Subcutaneous abdominal adipose tissue (tissue), 5 donors: Measurements from ENCODE around the gene DYNC2H1.

Experiments
- H3K27ac ChIP-seq: one replicate; pipeline ENCODE4 v1.7.0; 2013; ENCODE audit warnings: low read depth, mild to moderate bottlenecking, inconsistent platforms, low read length, moderate library complexity
- H3K27me3 ChIP-seq, 5 donors: one replicate each; pipeline ENCODE4 v1.7.0; 2013; ENCODE audit warnings: low read length in 5 of 5, inconsistent platforms in 1 of 5; ENCODE audit not compliant: control insufficient read depth in 5 of 5, insufficient read depth in 4 of 5
- H3K36me3 ChIP-seq, 5 donors: one replicate each; pipeline ENCODE4 v1.7.0; 2013; ENCODE audit warnings: low read length in 5 of 5; ENCODE audit not compliant: control insufficient read depth in 5 of 5, insufficient read depth in 5 of 5
- H3K4me1 ChIP-seq, 5 donors: one replicate each; pipeline ENCODE4 v1.7.0; 2013; ENCODE audit warnings: low read length in 5 of 5, mild to moderate bottlenecking in 3 of 5, moderate library complexity in 1 of 5; ENCODE audit not compliant: control insufficient read depth in 5 of 5, insufficient read depth in 5 of 5
- H3K4me3 ChIP-seq, 5 donors: one replicate each; pipeline ENCODE4 v1.7.0; 2013; ENCODE audit warnings: low read length in 5 of 5, low read depth in 1 of 5
- H3K9ac ChIP-seq, 5 donors: one replicate each; pipeline ENCODE4 v1.7.0; 2013; ENCODE audit warnings: low read length in 5 of 5, mild to moderate bottlenecking in 4 of 5, moderate library complexity in 3 of 5
- H3K9me3 ChIP-seq, 5 donors: one replicate each; pipeline ENCODE4 v1.7.0; 2013; ENCODE audit warnings: low read length in 5 of 5; ENCODE audit not compliant: control insufficient read depth in 5 of 5
- donor health status: healthy.
- donor health status: healthy.
- donor health status: healthy.
- donor health status: healthy.
- donor health status: healthy.

The DYNC2H1 gene

GRCh38 chr11:103202048-103202651 is 92.9 kb downstream of the DYNC2H1 start:
- Histone ChIP-seq H3K9ac (no peak overlapping the region), H3K27me3 (no peaks in the 10 kb centered on the region)

GRCh38 chr11:103210543-103210942 is 101.3 kb downstream of the DYNC2H1 start:
- no peak overlapping the region for H3K4me3 ChIP-seq
- H3K36me3 ChIP-seq, result peaks cover 0 to 20% (median 10%) of the 10 kb centered on the region in 5 donors
- H3K27ac ChIP-seq, result no peak overlapping the region
- H3K4me1 ChIP-seq, result no peaks in the 10 kb centered on the region
- H3K9ac ChIP-seq, result no peak overlapping the region
- no peaks in the 10 kb centered on the region for H3K27me3 ChIP-seq
- H3K9me3 ChIP-seq, result no peaks in the 10 kb centered on the region

More at GRCh38 chr11:103202048-103202651, 92.9 kb downstream of the DYNC2H1 start:
- Histone ChIP-seq H3K9me3 (no peaks in the 10 kb centered on the region), H3K4me1 (no peaks in the 10 kb centered on the region), H3K36me3 (peaks cover 6 to 43% (median 38%) of the 10 kb centered on the region in 5 donors), H3K4me3 (no peak overlapping the region), H3K27ac (no peak overlapping the region)

- no peak overlapping the region for H3K27ac ChIP-seq
- no peak overlapping the region for H3K4me3 ChIP-seq
- peaks cover 0 to 16% (median 0%) of the 10 kb centered on the region in 5 donors for H3K36me3 ChIP-seq
- no peaks in the 10 kb centered on the region for H3K4me1 ChIP-seq
- no peak overlapping the region for H3K9ac ChIP-seq
- no peaks in the 10 kb centered on the region for H3K9me3 ChIP-seq
- H3K27me3 ChIP-seq, result no peaks in the 10 kb centered on the region
Measured at GRCh38 chr11:103215812-103216211, 106.6 kb downstream of the DYNC2H1 start.

GRCh38 chr11:103220133-103220532 is 110.9 kb downstream of the DYNC2H1 start:
- no peaks in the 10 kb centered on the region for H3K9me3 ChIP-seq
- H3K4me1 ChIP-seq, result no peaks in the 10 kb centered on the region
- no peak overlapping the region for H3K4me3 ChIP-seq
- no peak overlapping the region for H3K27ac ChIP-seq
- H3K27me3 ChIP-seq, result no peaks in the 10 kb centered on the region
- H3K36me3 ChIP-seq, result peaks cover 0 to 23% (median 8%) of the 10 kb centered on the region in 5 donors
- no peak overlapping the region for H3K9ac ChIP-seq

- H3K27ac ChIP-seq, result no peak overlapping the region
Measured at GRCh38 chr11:103222806-103223205, 113.6 kb downstream of the DYNC2H1 start.

GRCh38 chr11:103228807-103229206 is 119.6 kb downstream of the DYNC2H1 start:
- H3K27me3 ChIP-seq, result no peaks in the 10 kb centered on the region
- no peak overlapping the region for H3K27ac ChIP-seq
- no peaks in the 10 kb centered on the region for H3K4me1 ChIP-seq
- no peak overlapping the region for H3K4me3 ChIP-seq
- no peaks in the 10 kb centered on the region for H3K9me3 ChIP-seq
- peaks cover 0 to 10% (median 8%) of the 10 kb centered on the region in 5 donors for H3K36me3 ChIP-seq
- H3K9ac ChIP-seq, result no peak overlapping the region

More at GRCh38 chr11:103222806-103223205, 113.6 kb downstream of the DYNC2H1 start:
- Histone ChIP-seq H3K4me1 (no peaks in the 10 kb centered on the region), H3K4me3 (no peak overlapping the region), H3K9me3 (no peaks in the 10 kb centered on the region), H3K27me3 (no peaks in the 10 kb centered on the region), H3K9ac (no peak overlapping the region), H3K36me3 (peaks cover 0 to 15% (median 8%) of the 10 kb centered on the region in 5 donors)

GRCh38 chr11:103234974-103235373 is 125.7 kb downstream of the DYNC2H1 start:
- H3K9ac ChIP-seq, result no peak overlapping the region
- H3K27ac ChIP-seq, result no peak overlapping the region
- H3K4me3 ChIP-seq, result no peak overlapping the region
- H3K27me3 ChIP-seq, result no peaks in the 10 kb centered on the region
- no peaks in the 10 kb centered on the region for H3K9me3 ChIP-seq
- peaks cover 3 to 21% (median 4%) of the 10 kb centered on the region in 5 donors for H3K36me3 ChIP-seq
- no peaks in the 10 kb centered on the region for H3K4me1 ChIP-seq

GRCh38 chr11:103241574-103241973 is 132.3 kb downstream of the DYNC2H1 start:
- Histone ChIP-seq H3K9ac (no peak overlapping the region), H3K27ac (no peak overlapping the region), H3K36me3 (peaks cover 13 to 25% (median 17%) of the 10 kb centered on the region in 5 donors), H3K27me3 (no peaks in the 10 kb centered on the region), H3K4me3 (no peak overlapping the region), H3K4me1 (no peaks in the 10 kb centered on the region), H3K9me3 (no peaks in the 10 kb centered on the region)

GRCh38 chr11:103254123-103254522 is 144.9 kb downstream of the DYNC2H1 start:
- no peak overlapping the region for H3K4me3 ChIP-seq
- H3K4me1 ChIP-seq, result no peaks in the 10 kb centered on the region
- H3K9ac ChIP-seq, result no peak overlapping the region
- no peaks in the 10 kb centered on the region for H3K9me3 ChIP-seq
- no peak overlapping the region for H3K27ac ChIP-seq
- peaks cover 11 to 26% (median 22%) of the 10 kb centered on the region in 5 donors for H3K36me3 ChIP-seq
- H3K27me3 ChIP-seq, result no peaks in the 10 kb centered on the region

GRCh38 chr11:103257360-103257759 is 148.1 kb downstream of the DYNC2H1 start:
- H3K4me1 ChIP-seq, result no peaks in the 10 kb centered on the region
- H3K27me3 ChIP-seq, result no peaks in the 10 kb centered on the region
- H3K9ac ChIP-seq, result no peak overlapping the region
- no peak overlapping the region for H3K4me3 ChIP-seq
- H3K9me3 ChIP-seq, result no peaks in the 10 kb centered on the region
- H3K36me3 ChIP-seq, result peaks cover 12 to 27% (median 22%) of the 10 kb centered on the region in 5 donors
- no peak overlapping the region for H3K27ac ChIP-seq
